ENCODE results near the gene ACY1. TPM values are rescaled to one million over a fixed set of nuclear protein-coding genes. Genes with fewer than 3 reads are reported as not detected.

ACY1 gene
- polyA plus RNA-seq, 1 of the 3 experiments (the other 2 are of a cell fraction) = 93.0 TPM

DNA sequence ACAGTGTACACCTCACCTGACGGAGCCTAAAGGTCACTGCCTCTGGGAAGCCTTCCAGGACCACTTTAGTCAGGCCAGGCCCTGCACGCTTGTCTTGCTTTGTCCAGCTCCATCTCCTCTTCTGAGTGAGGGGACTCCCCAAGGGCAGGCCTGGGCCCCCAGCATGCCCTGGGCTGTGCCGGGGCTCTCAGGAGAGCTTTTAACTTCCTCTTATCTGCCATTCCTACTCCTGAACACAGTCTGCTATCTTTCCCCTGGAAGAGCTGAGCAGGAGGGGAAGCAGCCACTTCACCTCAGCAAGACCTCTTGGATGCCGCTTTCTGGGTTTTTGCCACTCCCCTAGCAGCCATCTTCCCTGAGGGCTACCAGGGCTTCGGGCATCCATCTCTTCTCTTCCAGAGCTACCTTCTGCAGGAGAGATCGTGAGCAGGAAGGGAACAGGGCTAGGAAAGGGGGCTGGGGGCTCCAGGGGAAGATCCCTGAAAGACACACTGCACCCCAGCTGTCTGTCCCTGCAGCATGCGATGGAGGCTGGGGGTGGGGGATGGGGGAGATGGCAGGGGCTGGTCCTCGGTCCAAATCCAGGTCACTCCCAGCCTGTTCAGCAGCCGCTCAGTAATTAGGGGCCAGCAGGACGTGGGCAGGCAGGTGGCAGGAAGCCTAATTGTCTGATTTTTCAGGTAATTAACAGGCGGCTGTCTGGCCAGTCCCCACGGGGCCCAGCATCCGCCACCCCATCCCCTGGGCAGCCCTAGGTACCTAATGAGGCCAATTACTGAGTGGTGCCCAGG is 32.3 kb downstream of the ACY1 start:
- no peaks in the 10 kb centered on the region for H3K9me3 ChIP-seq
- CTCF ChIA-PET = interaction anchor here (1.1 to 24.7 kb wide), 9 partner anchors 11 to 128 kb away, joined by 3 to 983 read pairs (median 5); partner anchors contain the start of gene DUSP7
- WGBS (ENCODE audit: low lambda C conversion rate) = 84% methylated on average over 9 of the region's 13 CpGs
- H3F3A ChIP-seq (replicated peaks; ENCODE audit: insufficient read depth) = no peaks in the 10 kb centered on the region
- no peak overlapping the region for H2AFZ ChIP-seq (ENCODE audit: low read depth)
- H3K79me2 ChIP-seq (ENCODE audit: insufficient read depth) = no peaks in the 10 kb centered on the region
- TF ChIP-seq TAF1 (IDR thresholded peaks at IDR 0.05; ENCODE audit: borderline replicate concordance, low read depth, low read length) (no peak), RCOR1 (IDR thresholded peaks at IDR 0.05; ENCODE audit: low read length) (no peak), EP300 (IDR thresholded peaks at IDR 0.05; ENCODE audit: borderline replicate concordance in 1 of 2, low read depth in 1 of 2, low read length in 1 of 2) (peak in 1 of 2 experiments; percentile 70; a peak in 1 of 4 replicates), GATA2 (CRISPR knock-in tag; IDR thresholded peaks at IDR 0.05) (peak; percentile 36)
- TF ChIP-seq, protein P1, sequence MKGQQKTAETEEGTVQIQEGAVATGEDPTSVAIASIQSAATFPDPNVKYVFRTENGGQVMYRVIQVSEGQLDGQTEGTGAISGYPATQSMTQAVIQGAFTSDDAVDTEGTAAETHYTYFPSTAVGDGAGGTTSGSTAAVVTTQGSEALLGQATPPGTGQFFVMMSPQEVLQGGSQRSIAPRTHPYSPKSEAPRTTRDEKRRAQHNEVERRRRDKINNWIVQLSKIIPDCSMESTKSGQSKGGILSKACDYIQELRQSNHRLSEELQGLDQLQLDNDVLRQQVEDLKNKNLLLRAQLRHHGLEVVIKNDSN (IDR thresholded peaks at IDR 0.05; ENCODE audit: borderline replicate concordance, low read depth) = no peak
- no peak overlapping the region for H3K4me3 ChIP-seq (ENCODE audit: low read depth in 2 of 2, low read length in 1 of 2)
- H3K4me2 ChIP-seq = no peak overlapping the region
- H3K36me3 ChIP-seq (replicated peaks in 1 of 2; ENCODE audit: control insufficient read depth in 1 of 2, insufficient read depth in 2 of 2, low read length in 1 of 2) = no peaks in the 10 kb centered on the region
- peak overlapping the region in 1 of 2 experiments; percentile 98; a peak in 2 of 4 replicates for H3K27ac ChIP-seq (ENCODE audit: low read depth in 2 of 2, low read length in 1 of 2)
- no peak overlapping the region for H3K9ac ChIP-seq
- no peaks in the 10 kb centered on the region for H4K20me1 ChIP-seq (ENCODE audit: insufficient read depth)
- POLR2A ChIA-PET = interaction anchor here (0.7 to 2.7 kb wide), 8 partner anchors 10 to 26 kb away, joined by 3 to 23 read pairs (median 6); partner anchors contain the start of gene RPL29
- peak; percentile 59 for DNase-seq
- no peaks in the 10 kb centered on the region for H3K27me3 ChIP-seq (ENCODE audit: insufficient read depth)
- H3K9me2 ChIP-seq = no peaks in the 10 kb centered on the region
- peaks cover 0 to 64% of the 10 kb centered on the region in 2 experiments; a peak in 1 of 4 replicates for H3K4me1 ChIP-seq (ENCODE audit: control insufficient read depth in 1 of 2, insufficient read depth in 2 of 2, low read depth in 1 of 2, low read length in 1 of 2)

DNA sequence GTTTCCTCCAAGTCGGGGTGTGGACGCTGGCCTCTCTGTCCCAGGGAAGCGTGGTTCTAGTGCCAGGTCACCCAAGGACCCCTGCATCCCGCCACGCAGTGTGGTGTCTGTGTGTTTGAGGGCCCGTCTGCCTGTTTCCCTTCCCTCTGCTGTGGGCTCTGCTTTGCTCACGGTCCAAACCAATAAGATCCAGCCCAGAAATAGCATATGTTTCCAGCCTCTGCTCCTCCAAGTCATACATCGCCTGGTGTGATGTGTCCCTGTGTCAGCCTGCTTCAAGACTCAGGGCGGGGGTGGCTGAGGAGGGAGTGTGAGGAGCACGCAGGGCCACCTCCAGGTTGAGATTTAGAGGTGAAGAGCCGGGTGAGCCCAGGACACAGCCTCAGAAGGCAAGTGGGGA is 34.3 kb downstream of the ACY1 start:
- Histone ChIP-seq H3F3A (replicated peaks; ENCODE audit: insufficient read depth) (peaks cover 3% of the 10 kb centered on the region), H3K9me3 (no peaks in the 10 kb centered on the region), H3K9ac (no peak overlapping the region), H3K27me3 (ENCODE audit: insufficient read depth) (no peaks in the 10 kb centered on the region), H3K9me2 (no peaks in the 10 kb centered on the region), H3K4me1 (ENCODE audit: control insufficient read depth in 1 of 2, insufficient read depth in 2 of 2, low read depth in 1 of 2, low read length in 1 of 2) (peaks cover 12 to 81% of the 10 kb centered on the region in 2 experiments; a peak in 2 of 4 replicates), H3K36me3 (replicated peaks in 1 of 2; ENCODE audit: control insufficient read depth in 1 of 2, insufficient read depth in 2 of 2, low read length in 1 of 2) (no peaks in the 10 kb centered on the region), H3K79me2 (ENCODE audit: insufficient read depth) (no peaks in the 10 kb centered on the region), H3K4me3 (ENCODE audit: low read depth in 2 of 2, low read length in 1 of 2) (no peak overlapping the region), H3K4me2 (no peak overlapping the region), H3K27ac (ENCODE audit: low read depth in 2 of 2, low read length in 1 of 2) (peak overlapping the region in 1 of 2 experiments; percentile 98; a peak in 2 of 4 replicates), H4K20me1 (ENCODE audit: insufficient read depth) (no peaks in the 10 kb centered on the region), H2AFZ (ENCODE audit: low read depth) (no peak overlapping the region)
- ChIA-PET POLR2A (interaction anchor here (0.6 kb wide), 1 partner anchor 11 kb away, joined by 3 read pairs; no protein-coding TSS in a partner anchor), CTCF (interaction anchor here (1.7 to 24.7 kb wide), 3 partner anchors 13 to 106 kb away, joined by 5 to 983 read pairs (median 159); partner anchors contain the start of gene DUSP7)
- TF ChIP-seq RFX5 (IDR thresholded peaks at IDR 0.05; ENCODE audit: low read length) = no peak
- no peak for TF ChIP-seq YY1 (IDR thresholded peaks at IDR 0.05; ENCODE audit: low read depth)
- no peak for TF ChIP-seq ELF1 (IDR thresholded peaks at IDR 0.05)
- TF ChIP-seq, protein P2, sequence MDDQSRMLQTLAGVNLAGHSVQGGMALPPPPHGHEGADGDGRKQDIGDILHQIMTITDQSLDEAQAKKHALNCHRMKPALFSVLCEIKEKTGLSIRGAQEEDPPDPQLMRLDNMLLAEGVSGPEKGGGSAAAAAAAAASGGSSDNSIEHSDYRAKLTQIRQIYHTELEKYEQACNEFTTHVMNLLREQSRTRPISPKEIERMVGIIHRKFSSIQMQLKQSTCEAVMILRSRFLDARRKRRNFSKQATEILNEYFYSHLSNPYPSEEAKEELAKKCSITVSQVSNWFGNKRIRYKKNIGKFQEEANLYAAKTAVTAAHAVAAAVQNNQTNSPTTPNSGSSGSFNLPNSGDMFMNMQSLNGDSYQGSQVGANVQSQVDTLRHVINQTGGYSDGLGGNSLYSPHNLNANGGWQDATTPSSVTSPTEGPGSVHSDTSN (IDR thresholded peaks at IDR 0.05) = no peak
- TF ChIP-seq, protein P3, sequence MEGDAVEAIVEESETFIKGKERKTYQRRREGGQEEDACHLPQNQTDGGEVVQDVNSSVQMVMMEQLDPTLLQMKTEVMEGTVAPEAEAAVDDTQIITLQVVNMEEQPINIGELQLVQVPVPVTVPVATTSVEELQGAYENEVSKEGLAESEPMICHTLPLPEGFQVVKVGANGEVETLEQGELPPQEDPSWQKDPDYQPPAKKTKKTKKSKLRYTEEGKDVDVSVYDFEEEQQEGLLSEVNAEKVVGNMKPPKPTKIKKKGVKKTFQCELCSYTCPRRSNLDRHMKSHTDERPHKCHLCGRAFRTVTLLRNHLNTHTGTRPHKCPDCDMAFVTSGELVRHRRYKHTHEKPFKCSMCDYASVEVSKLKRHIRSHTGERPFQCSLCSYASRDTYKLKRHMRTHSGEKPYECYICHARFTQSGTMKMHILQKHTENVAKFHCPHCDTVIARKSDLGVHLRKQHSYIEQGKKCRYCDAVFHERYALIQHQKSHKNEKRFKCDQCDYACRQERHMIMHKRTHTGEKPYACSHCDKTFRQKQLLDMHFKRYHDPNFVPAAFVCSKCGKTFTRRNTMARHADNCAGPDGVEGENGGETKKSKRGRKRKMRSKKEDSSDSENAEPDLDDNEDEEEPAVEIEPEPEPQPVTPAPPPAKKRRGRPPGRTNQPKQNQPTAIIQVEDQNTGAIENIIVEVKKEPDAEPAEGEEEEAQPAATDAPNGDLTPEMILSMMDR (IDR thresholded peaks at IDR 0.05) = no peak
- no peak for TF ChIP-seq TEAD4 (IDR thresholded peaks at IDR 0.05; ENCODE audit: borderline replicate concordance, insufficient read depth)
- no peak for TF ChIP-seq SMC3 (IDR thresholded peaks at IDR 0.05; ENCODE audit: low read depth, low read length)
- 91% methylated on average over 5 of the region's 11 CpGs for WGBS (ENCODE audit: low lambda C conversion rate)
- no peak for DNase-seq
